Measurements from ENCODE around the gene RAF1.
A peak's percentile ranks its signal among the peaks of the same experiment; 100 is the strongest.

The RAF1 gene

GRCh38 chr3:12585970-12586369, 77.9 kb downstream of the RAF1 start:
- DNase-seq (ENCODE audit: extremely low spot score), result peak; percentile 27
- ChIA-PET CTCF (no interaction called here), POLR2A (no interaction called here)
- no peak for TF ChIP-seq CTCF (IDR thresholded peaks at IDR 0.05; ENCODE audit: control extremely low read depth, extremely low read depth, low read depth, missing control alignments)

GRCh38 chr3:12585181-12585580, 78.7 kb downstream of the RAF1 start:
- POLR2A ChIA-PET, result no interaction called here

GRCh38 chr3:12584083-12584482, 79.8 kb downstream of the RAF1 start:
- POLR2A ChIA-PET, result interaction anchor here (1.1 kb wide), 1 partner anchor 26 kb away, joined by 3 read pairs; no protein-coding TSS in a partner anchor
- DNase-seq (ENCODE audit: extremely low spot score), result no peak
- CTCF ChIA-PET, result interaction anchor here (1.7 kb wide), 1 partner anchor 18 kb away, joined by 8 read pairs; no protein-coding TSS in a partner anchor
- TF ChIP-seq CTCF (IDR thresholded peaks at IDR 0.05; ENCODE audit: control extremely low read depth, extremely low read depth, low read depth, missing control alignments), result no peak

More at GRCh38 chr3:12585181-12585580, 78.7 kb downstream of the RAF1 start:
- CTCF ChIA-PET, result interaction anchor here (0.6 to 1.7 kb wide), 6 partner anchors 10 to 134 kb away, joined by 3 to 8 read pairs (median 4); no protein-coding TSS in a partner anchor
- no peak for DNase-seq (ENCODE audit: extremely low spot score)
- no peak for TF ChIP-seq CTCF (IDR thresholded peaks at IDR 0.05; ENCODE audit: control extremely low read depth, extremely low read depth, low read depth, missing control alignments)

GRCh38 chr3:12583280-12583679, 80.6 kb downstream of the RAF1 start:
- ChIA-PET CTCF (interaction anchor here (1.4 to 1.9 kb wide), 2 partner anchors 14 to 46 kb away, joined by 3 to 5 read pairs; no protein-coding TSS in a partner anchor), POLR2A (interaction anchor here (1.1 kb wide), 1 partner anchor 25 kb away, joined by 3 read pairs; no protein-coding TSS in a partner anchor)
- TF ChIP-seq CTCF (IDR thresholded peaks at IDR 0.05; ENCODE audit: control extremely low read depth, extremely low read depth, low read depth, missing control alignments), result no peak
- no peak for DNase-seq (ENCODE audit: extremely low spot score)

GRCh38 chr3:12582730-12583129, 81.2 kb downstream of the RAF1 start:
- ChIA-PET CTCF (interaction anchor here (1.4 to 1.9 kb wide), 2 partner anchors 15 to 46 kb away, joined by 3 to 5 read pairs; no protein-coding TSS in a partner anchor), POLR2A (interaction anchor here (1.1 kb wide), 1 partner anchor 20 kb away, joined by 4 read pairs; no protein-coding TSS in a partner anchor)
- DNase-seq (ENCODE audit: extremely low spot score), result no peak
- TF ChIP-seq CTCF (IDR thresholded peaks at IDR 0.05; ENCODE audit: control extremely low read depth, extremely low read depth, low read depth, missing control alignments), result no peak

GRCh38 chr3:12579905-12580304, 84.0 kb downstream of the RAF1 start:
- TF ChIP-seq CTCF (IDR thresholded peaks at IDR 0.05; ENCODE audit: control extremely low read depth, extremely low read depth, low read depth, missing control alignments), result no peak
- DNase-seq (ENCODE audit: extremely low spot score), result no peak
- POLR2A ChIA-PET, result no interaction called here
- CTCF ChIA-PET, result no interaction called here

Measured in GM10248 (cell line).